GM19463 (cell line): ENCODE measurements around the gene STAB1.
"Not testable (repeated sequence)": the region's sequence is repeated elsewhere in the genome, so short reads cannot be mapped to it uniquely, and the experiment has no call there.

Experiments
- ATAC-seq: cut with Tn5 transposase; IDR thresholded peaks from one replicate; pipeline ENCODE4 v1.9.1; 2021; ENCODE audit warnings: mild to moderate bottlenecking, moderate library complexity; ENCODE audit not compliant: unreplicated experiment

STAB1 gene

DNA sequence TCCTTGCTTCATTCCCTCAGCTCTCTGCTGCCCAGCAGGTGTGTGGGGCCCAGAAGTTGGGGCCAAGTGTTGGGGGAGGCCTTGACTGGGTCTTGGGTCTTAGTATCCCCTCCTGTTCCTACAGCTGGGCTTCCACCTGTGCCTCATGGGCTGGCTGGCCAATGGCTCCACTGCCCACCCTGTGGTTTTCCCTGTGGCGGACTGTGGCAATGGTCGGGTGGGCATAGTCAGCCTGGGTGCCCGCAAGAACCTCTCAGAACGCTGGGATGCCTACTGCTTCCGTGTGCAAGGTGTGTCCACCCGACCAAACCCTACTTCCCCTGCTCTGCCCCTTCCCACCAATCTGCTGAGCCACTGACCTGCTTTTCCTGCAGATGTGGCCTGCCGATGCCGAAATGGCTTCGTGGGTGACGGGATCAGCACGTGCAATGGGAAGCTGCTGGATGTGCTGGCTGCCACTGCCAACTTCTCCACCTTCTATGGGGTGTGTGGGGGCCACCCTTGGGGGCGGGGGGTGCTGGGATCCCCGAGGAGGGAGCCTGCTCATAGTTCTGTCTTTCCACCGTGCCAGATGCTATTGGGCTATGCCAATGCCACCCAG lies 27.6 kb downstream of the STAB1 start:
- no peak for ATAC-seq

GRCh38 chr3:52523386-52524257 lies 28.5 kb downstream of the STAB1 start:
- no peak for ATAC-seq

- no peak for ATAC-seq
Observed at GRCh38 chr3:52524258-52524751, 29.2 kb downstream of the STAB1 start.

DNA sequence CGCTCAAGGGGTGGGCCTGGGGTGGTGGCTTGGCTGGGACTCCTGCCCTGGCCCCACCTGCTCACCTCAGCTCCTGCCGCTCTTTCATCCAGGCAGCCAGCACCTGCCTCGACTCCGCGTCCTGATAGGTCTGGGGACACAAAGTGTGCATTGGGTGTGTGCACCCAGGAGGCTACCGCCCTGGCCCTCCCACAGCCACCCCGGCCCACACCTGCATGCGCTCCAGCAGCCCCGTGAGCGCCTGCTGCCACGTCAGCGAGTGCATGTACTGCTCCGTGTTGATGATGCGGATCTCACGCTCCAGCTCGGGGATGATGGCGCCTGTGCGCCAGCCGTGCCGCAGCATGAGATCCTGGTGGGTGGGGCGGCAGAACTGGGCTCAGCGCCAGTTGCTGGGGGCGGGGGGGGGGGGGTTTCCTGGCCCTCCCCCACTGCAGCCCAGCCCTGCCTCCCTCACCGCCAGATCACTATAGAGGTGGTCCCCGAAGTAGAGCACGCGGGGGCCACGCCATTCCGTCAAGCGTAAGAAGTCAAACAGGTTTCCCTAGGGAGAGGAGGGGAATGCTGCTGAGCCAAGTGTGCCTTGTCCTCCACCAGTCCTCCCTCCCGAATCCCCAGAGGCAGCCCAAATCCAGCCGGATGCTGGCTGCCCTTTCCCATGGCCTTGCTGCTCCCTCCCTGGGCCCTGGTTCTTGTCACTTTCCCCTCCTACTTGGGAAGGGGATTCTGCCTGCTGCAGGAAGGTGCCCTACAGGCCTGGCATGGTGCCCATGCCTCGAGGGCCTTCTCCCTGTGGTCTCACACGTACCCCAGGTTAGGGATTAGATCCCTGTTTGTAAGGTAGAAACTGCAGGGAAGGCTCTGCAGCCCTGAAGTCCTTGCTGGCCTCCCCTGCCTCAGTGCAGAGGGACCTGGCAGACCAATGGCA lies 29.9 kb downstream of the STAB1 start:
- ATAC-seq: no peak

- ATAC-seq: no peak
Observed at GRCh38 chr3:52525680-52526561, 30.8 kb downstream of the STAB1 start.

DNA sequence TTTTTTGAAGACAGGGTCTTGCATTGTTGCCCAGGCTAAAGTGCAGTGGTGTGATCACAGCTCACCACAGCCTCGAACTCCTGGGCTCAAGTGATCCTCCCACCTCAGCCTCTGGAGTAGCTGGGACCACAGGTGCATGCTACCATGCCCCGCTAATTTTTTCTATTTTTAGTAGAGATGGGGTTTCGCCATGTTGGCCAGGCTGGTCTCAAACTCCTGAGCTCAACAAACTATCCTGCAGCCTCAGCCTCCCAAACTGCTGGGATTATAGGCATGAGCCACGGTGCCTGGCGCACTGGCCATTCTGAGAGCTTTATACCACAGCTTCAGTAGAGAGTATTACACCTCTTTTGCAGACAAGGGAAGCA lies 31.5 kb downstream of the STAB1 start:
- not testable (repeated sequence) for ATAC-seq

- ATAC-seq: no peak
Observed at GRCh38 chr3:52527039-52527731, 32.0 kb downstream of the STAB1 start.

DNA sequence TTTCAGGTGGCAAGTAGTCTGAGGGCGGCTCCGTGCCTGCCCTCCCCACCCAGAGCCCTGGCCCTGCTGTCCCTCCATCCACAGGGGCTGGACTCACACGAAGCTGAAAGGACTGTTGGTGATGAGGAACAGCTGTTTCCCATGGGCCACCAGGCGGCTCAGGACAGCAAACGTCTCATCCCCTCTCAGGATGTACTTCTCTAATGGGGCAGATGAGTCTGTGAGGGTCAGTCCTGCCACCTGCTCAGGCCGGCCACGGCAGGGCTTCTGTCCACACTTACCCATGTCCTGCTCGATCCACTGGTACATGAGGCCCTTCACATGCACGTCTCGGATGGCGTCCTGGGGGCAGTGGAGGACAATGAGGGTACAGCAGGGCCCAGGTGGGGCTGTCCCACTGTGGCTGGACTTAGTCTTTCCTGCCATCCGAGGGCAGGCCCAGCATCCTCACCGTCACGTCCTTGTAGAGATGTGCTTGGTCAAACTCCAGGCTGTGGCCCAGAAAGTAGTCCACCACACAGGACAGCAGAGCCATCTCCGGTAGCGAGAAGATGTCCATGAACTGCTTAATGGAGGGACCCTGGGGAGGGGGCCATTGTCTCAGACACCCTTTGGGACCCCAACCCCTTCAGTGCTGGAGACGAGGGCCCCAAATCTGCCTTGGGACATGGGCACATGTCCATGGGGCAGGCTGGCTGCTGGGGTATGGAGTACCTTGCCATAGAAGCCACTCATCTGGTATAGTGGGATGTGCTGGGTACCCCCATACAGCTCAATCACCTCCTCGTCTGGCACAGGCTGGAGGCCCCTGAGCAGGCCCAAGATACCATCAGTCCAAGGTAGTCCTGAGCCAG lies 32.8 kb downstream of the STAB1 start:
- ATAC-seq: no peak

- ATAC-seq: no peak
Observed at GRCh38 chr3:52528586-52529375, 33.6 kb downstream of the STAB1 start.

DNA sequence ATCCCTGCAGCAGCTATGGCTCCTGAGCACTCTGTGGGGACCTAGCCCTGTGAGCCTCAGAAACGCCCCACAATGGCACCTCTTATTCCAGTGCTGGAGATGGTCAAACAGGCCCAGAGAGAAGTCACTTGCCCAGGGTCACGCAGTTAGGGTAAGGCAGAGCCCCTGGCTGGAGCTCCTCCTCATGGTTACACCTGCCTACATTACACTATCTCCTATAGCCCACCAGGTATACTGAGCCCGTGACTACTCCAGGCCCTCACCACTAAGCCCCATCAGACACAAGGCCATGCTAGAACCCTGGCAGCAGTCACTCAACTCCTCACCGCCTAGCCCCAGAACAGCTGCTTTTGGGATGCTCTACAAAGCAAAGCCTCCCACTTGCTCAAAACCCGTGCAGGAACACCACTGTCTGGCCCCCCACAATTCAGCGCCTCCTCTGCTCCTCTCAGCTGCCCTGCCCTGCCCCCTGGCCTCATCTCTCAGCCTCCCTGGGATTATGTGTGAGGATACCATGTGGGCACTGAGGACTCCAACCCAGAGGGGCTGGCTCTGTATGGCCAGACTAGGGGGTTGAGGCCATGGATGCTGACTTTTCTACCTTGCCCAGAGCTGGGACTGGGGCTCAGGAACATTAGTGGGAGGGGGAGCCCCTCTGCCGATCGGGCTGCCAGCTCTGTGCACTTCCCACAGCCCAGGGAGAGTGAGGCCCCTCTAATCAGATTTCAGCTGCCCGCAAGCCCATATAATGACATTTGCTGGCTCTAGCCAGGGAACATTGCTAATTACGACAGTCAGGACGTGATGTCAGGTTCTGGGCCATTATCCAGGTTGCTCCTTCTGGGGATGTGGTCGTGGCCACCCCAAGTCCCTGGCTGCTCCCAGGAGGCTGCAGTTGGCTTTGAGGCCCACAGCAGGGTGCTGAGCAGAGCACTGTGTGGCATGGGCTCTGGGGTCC lies 34.5 kb downstream of the STAB1 start:
- no peak for ATAC-seq

GRCh38 chr3:52530918-52531826 lies 36.0 kb downstream of the STAB1 start:
- ATAC-seq: no peak

- ATAC-seq: no peak
Observed at GRCh38 chr3:52531860-52532516, 36.9 kb downstream of the STAB1 start.

DNA sequence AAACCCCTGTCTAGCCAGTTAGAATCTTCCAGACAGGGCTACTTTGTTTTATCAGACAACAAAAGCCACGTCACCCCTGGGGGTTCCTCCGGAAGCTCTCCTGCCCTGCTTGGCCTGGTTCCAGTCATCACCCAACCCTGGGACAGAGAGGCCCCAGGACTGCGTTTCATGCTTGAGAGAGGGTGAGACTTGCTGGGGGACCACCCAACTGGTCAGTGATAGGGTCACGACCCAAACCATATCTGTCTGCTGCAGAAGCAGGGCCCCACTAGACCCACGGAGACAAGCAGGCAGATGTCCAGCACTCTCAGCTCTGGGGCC lies 37.3 kb downstream of the STAB1 start:
- no peak for ATAC-seq

- no peak for ATAC-seq
Observed at GRCh38 chr3:52532838-52533622, 37.9 kb downstream of the STAB1 start.
